Activated T-helper 1 cell treated with anti-CD3 and anti-CD28 coated beads, Interleukin-12 subunit alpha, Interleukin-12 subunit beta, Interleukin-2, Interleukin-4 antibody, amounts not matched to agents 30 ng/mL and 10 ng/mL and 1 ng/mL, durations not matched to agents 14 hours and 24 hours and 36 hours (primary cell): ENCODE measurements around the gene ELF5. TPM values are rescaled to one million over a fixed set of nuclear protein-coding genes. Genes with fewer than 3 reads are reported as not detected.

ENCODE experiments used
- DNase-seq: peaks from one replicate; pipeline ENCODE4 v3.0.0; 2021; ENCODE audit warnings: low spot score
- H3K27ac Mint-ChIP-seq: one replicate; pipeline ENCODE4 v1.8.0; 2021; ENCODE audit warnings: mild to moderate bottlenecking, mixed read lengths
- H3K27me3 Mint-ChIP-seq: one replicate; pipeline ENCODE4 v1.8.0; 2022; ENCODE audit warnings: mild to moderate bottlenecking, moderate library complexity, mixed read lengths; ENCODE audit not compliant: insufficient read depth
- H3K36me3 Mint-ChIP-seq: one replicate; pipeline ENCODE4 v1.8.0; 2021; ENCODE audit warnings: low read depth, mixed read lengths
- H3K4me1 Mint-ChIP-seq: one replicate; pipeline ENCODE4 v1.8.0; 2021; ENCODE audit warnings: low read depth, mixed read lengths
- H3K4me3 Mint-ChIP-seq: one replicate; pipeline ENCODE4 v1.8.0; 2021; ENCODE audit warnings: mild to moderate bottlenecking, moderate library complexity, mixed read lengths
- H3K9me3 Mint-ChIP-seq: one replicate; pipeline ENCODE4 v1.8.0; 2021; ENCODE audit warnings: mixed read lengths
- intact Hi-C: fragments of 100-400 bp; cut with micrococcal nuclease; formaldehyde crosslinking; loops from one replicate; pipeline ENCODE4 v1.15.1; 2024
- total RNA-seq: library from RNA; stranded (reverse); gene quantifications from 2 replicates; pipeline ENCODE4 v1.2.3, GENCODE V29; 2022

ELF5 gene
- total RNA-seq, 1 donor from 2014 or later: not detected

DNA sequence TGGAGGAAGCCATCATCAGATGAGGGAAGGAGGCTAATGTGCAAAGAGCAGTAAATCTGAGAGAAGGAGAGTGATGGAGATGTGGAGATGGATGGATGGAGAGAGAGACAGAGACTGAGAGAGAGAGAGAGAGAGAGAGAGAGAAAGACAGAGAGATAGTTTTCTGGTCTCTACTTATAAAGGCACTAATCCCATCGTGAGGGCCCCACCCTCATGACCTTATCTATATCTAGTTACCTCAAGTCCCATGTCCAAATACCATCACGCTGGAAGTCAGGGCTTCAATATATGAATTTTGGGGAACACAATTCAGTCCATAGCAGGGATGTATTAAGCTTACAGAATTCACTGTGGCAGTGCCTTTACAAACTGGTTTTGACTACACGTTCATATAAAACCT lies 21.2 kb upstream of the ELF5 start:
- no peaks in the 10 kb centered on the region for H3K36me3 Mint-ChIP-seq
- H3K27ac Mint-ChIP-seq: no peak overlapping the region
- no peak overlapping the region for H3K4me3 Mint-ChIP-seq
- intact Hi-C loops: no loop called here
- no peaks in the 10 kb centered on the region for H3K4me1 Mint-ChIP-seq
- H3K27me3 Mint-ChIP-seq: peaks cover 4% of the 10 kb centered on the region
- no peaks in the 10 kb centered on the region for H3K9me3 Mint-ChIP-seq
- no peak for DNase-seq

DNA sequence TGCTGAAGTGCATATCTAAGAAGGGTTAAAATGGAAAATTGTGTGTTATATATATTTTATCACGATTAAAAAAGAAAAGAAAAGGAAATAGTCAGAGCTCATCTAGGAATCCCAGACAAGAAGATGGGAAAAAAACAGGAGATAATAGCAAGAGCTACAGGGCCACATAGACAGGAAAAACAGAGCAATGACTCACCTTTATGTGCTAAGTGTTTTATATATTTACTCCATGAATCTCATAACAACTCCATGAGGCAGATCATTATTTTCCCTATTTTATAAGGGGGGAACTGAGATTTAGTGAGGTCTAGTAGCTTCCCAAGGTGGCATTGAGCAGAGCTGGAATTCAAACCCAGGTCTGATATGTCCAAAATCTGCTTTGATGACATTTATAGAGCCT lies 18.1 kb upstream of the ELF5 start:
- Mint-ChIP-seq H3K4me3 (no peak overlapping the region), H3K4me1 (no peaks in the 10 kb centered on the region), H3K27ac (no peak overlapping the region), H3K36me3 (no peaks in the 10 kb centered on the region), H3K27me3 (peaks cover 4% of the 10 kb centered on the region), H3K9me3 (no peaks in the 10 kb centered on the region)
- no peak for DNase-seq
- intact Hi-C loops: no loop called here

DNA sequence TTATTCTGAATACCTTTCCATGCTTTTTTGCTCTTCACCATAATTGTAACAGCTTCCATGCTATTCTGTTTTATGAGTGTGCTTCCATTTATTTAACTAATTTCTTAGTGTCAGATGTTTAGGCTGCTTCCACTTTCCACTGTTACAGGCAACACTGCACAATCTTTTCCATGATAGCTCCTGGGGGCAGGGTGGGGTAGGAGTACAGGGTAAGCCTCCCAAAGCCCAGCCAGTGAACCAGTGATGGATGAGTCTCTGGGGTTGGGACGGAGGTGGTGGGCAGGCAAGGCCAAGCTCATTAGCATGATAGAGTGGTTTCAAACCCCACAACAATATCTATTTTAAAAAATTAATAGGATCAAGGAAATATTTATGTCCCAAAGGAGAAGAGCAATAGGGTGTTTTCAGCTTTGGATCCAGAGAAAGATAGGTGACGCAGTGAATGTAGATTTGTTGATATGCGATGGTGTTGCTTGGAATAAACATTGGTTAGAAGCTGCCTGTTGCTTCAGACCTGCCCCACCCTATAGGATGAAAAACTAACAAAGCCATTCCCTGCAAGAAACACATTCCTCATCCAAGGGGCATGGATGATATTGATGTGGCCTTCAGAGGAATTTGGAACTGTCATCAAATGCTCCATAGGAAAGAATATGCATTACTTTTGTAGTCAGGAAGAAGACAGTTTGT lies 17.1 kb upstream of the ELF5 start:
- Mint-ChIP-seq H3K27ac (no peak overlapping the region), H3K27me3 (peaks cover 4% of the 10 kb centered on the region), H3K9me3 (no peaks in the 10 kb centered on the region), H3K4me3 (no peak overlapping the region), H3K36me3 (no peaks in the 10 kb centered on the region), H3K4me1 (peaks cover 4% of the 10 kb centered on the region)
- intact Hi-C loops: no loop called here
- DNase-seq: no peak

DNA sequence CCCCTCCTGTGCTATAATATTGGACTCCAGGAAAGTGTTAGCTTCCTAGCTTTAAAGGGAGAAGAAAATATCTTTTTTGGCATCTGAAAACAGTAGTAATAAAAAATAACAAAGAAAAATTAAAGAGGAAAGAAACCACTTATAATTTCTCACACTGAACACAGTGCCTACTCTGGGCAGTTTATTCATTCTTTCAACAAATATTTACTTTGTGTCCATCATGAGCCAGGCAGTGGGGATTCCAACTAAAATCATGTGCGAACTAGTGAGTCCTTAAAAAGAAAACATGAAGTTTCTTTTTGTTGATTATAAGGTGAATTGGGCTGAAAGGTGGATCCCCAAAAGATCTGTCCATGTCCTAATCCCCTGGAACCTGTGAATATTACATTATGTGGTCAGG lies 16.0 kb upstream of the ELF5 start:
- DNase-seq: no peak
- intact Hi-C loops: no loop called here
- Mint-ChIP-seq H3K9me3 (no peaks in the 10 kb centered on the region), H3K4me1 (peaks cover 4% of the 10 kb centered on the region), H3K4me3 (no peak overlapping the region), H3K27me3 (peaks cover 4% of the 10 kb centered on the region), H3K27ac (no peak overlapping the region), H3K36me3 (no peaks in the 10 kb centered on the region)

DNA sequence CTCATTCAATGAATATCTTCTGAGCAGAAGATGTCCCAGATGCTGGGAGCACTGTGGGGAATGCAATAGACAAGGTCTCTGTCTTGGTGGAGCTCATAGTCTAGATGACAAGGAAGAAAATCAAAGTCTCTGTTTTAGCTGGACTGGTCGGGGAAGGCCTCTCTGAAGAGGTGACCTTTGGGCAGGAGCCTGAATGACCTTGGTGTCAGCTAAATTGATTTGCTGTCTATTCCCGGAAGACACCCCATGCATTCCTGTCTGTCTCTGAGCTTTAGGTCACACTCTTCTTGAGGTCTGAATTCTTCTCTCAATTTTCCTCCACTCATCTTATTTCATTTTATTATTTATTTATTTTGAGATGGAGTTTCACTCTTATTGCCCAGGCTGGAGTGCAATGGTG lies 14.5 kb upstream of the ELF5 start:
- no peaks in the 10 kb centered on the region for H3K36me3 Mint-ChIP-seq
- H3K27me3 Mint-ChIP-seq: peaks cover 4% of the 10 kb centered on the region
- no peak for DNase-seq
- no peak overlapping the region for H3K27ac Mint-ChIP-seq
- no peak overlapping the region for H3K4me3 Mint-ChIP-seq
- peaks cover 4% of the 10 kb centered on the region for H3K4me1 Mint-ChIP-seq
- intact Hi-C loops: no loop called here
- no peaks in the 10 kb centered on the region for H3K9me3 Mint-ChIP-seq

DNA sequence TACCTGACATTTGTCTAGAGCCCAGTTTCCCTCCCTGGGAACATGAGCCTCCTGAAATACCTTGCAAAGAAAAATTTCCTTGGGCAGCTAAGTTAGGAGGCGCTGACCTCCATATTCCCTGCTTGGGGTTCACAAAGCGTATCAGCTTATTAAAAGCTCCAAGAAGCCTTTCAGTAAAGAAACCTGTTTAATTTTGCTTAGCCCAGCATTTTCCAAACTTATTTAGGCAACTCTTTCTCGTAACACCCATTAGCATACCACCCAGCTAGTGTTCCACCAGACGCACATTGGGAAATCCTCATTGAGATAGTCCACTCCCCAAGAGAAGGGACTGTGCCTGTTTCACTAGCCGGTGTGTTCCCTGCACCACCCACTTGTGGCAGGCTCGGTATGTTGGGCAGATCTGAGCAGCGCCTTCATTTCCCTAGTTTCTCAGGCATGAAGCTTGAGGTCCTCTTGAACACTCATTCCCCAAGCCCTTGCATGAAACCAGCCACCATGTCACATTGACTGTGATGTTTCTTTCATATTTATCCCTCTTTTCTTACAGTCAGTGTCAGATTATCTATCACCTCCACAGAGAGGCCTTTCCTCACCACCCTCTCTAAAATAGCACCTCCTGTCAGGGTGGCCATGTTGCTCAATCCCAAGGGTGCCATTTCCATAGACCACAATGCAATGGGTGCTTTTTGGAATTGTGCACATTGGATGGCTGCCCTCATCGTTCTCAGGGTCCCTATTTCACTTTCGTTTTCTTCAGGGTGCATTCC lies 12.5 kb upstream of the ELF5 start:
- intact Hi-C loops: no loop called here
- H3K27me3 Mint-ChIP-seq: peaks cover under 1% of the 10 kb centered on the region
- H3K4me3 Mint-ChIP-seq: no peak overlapping the region
- DNase-seq: no peak
- peaks cover 4% of the 10 kb centered on the region for H3K4me1 Mint-ChIP-seq
- no peaks in the 10 kb centered on the region for H3K9me3 Mint-ChIP-seq
- H3K27ac Mint-ChIP-seq: no peak overlapping the region
- H3K36me3 Mint-ChIP-seq: no peaks in the 10 kb centered on the region

DNA sequence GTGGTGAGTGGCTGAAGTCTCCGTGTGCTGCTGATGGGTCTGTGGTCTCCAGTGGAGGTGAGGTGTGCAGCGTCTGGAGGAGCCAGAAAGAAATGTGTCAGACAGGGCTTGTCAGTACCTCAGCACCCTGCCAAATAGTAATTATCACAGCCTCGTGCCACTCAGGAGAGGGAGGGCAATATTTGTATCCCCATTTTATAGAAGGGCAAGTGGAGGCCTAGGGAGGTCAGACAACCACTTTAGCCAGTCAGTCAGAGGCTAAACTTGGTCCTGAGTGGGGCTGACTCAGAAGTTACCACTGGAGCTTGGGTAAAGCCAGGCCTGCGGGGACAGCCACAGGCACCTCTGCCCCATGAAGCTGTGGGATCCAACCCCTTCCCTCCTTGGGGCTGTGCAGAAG lies 11.5 kb upstream of the ELF5 start:
- Mint-ChIP-seq H3K4me1 (peaks cover 4% of the 10 kb centered on the region), H3K9me3 (no peaks in the 10 kb centered on the region), H3K36me3 (no peaks in the 10 kb centered on the region), H3K27ac (no peak overlapping the region), H3K27me3 (peaks cover 2% of the 10 kb centered on the region), H3K4me3 (no peak overlapping the region)
- intact Hi-C loops: no loop called here
- DNase-seq: no peak

DNA sequence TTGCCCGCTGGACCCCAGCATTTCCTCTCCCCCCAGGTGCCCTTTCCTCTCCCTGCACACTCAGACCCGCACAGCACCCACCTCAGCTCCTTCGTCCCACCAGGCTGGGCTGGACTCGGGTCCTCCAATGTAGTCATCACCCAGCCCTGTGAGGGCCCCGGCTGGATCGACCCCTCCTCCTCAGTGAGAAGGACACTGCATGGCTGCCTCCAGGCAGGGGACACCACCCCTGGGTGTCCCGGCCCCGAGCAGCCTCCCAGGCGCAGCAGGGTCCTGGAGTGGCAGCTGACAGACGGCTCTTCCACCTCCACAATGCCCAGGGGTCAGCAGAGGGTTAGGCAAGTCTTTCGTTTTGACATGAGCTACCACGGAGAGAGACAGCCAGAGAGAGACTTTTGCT lies 11.1 kb upstream of the ELF5 start:
- H3K4me3 Mint-ChIP-seq: no peak overlapping the region
- H3K36me3 Mint-ChIP-seq: no peaks in the 10 kb centered on the region
- intact Hi-C loops: no loop called here
- no peak for DNase-seq
- peaks cover 2% of the 10 kb centered on the region for H3K27me3 Mint-ChIP-seq
- no peaks in the 10 kb centered on the region for H3K9me3 Mint-ChIP-seq
- no peak overlapping the region for H3K27ac Mint-ChIP-seq
- H3K4me1 Mint-ChIP-seq: peaks cover 4% of the 10 kb centered on the region

DNA sequence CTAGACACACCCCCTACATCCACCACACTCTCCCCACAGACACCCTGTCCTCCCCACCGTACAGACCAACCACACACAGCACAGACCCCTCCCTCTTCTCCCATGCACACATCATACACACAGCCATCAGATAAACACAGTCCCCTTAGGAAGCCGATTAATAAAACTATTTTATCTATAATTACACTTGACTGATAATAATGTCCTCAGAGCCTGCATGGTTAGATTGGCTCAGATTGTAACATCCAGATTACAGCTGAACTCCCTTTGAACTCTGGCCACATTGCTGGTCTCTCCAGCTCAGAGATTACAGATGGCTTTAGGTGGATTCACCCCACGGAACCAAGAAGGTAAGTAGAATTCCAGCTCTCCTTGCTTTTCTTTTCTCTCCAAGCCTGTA lies 9.5 kb upstream of the ELF5 start:
- Mint-ChIP-seq H3K9me3 (no peaks in the 10 kb centered on the region), H3K27ac (no peak overlapping the region)

DNA sequence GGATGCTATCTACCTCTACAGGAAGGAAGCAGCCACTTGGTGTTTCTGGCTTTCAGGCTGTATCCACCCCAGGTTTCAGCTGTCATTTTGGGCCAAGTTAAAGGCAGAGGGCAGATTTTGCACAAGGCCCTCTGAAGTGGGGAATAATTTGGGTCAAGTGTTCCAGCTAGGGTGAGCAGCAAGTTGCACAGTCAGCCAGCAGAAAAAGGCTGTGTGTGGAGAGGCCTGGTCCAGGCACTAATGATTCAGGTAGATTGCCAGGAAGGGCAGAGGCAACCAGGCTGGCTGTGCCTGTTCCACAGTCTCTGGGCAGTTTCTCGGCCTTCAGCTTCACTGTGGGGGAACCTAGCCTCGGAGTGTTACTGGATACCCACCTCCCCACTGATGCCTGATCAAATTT lies 8.6 kb upstream of the ELF5 start:
- Mint-ChIP-seq H3K27ac (no peak overlapping the region), H3K4me3 (no peak overlapping the region), H3K9me3 (no peaks in the 10 kb centered on the region), H3K27me3 (peaks cover 2% of the 10 kb centered on the region), H3K36me3 (no peaks in the 10 kb centered on the region), H3K4me1 (peaks cover 4% of the 10 kb centered on the region)
- no peak for DNase-seq
- intact Hi-C loops: no loop called here

More for the DNA sequence above, 9.5 kb upstream of the ELF5 start:
- DNase-seq: no peak
- H3K4me1 Mint-ChIP-seq: peaks cover 4% of the 10 kb centered on the region
- H3K36me3 Mint-ChIP-seq: no peaks in the 10 kb centered on the region
- intact Hi-C loops: no loop called here
- H3K4me3 Mint-ChIP-seq: no peak overlapping the region
- H3K27me3 Mint-ChIP-seq: peaks cover 2% of the 10 kb centered on the region

DNA sequence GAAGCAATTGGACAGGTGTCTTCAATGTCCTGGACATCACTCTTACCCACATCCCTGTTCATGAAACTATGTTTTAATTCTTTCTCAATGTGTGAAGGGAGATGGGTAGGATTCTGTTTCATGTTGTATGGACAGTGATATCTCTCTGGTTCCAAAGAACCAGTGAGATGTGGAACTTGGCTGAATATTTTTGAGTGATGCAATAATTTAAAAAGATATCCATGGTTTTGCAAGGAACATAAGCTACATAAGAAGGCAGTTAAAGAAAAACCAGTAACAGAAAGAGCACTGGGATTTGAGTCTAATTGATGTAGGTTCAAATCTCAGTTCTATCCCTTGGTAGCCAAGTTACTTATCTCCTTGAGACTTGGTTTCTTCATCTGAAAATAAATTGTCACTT lies 7.7 kb upstream of the ELF5 start:
- Mint-ChIP-seq H3K9me3 (no peaks in the 10 kb centered on the region), H3K27ac (no peak overlapping the region), H3K4me3 (no peak overlapping the region), H3K27me3 (peaks cover 4% of the 10 kb centered on the region), H3K36me3 (no peaks in the 10 kb centered on the region), H3K4me1 (peaks cover under 1% of the 10 kb centered on the region)
- intact Hi-C loops: no loop called here
- no peak for DNase-seq

DNA sequence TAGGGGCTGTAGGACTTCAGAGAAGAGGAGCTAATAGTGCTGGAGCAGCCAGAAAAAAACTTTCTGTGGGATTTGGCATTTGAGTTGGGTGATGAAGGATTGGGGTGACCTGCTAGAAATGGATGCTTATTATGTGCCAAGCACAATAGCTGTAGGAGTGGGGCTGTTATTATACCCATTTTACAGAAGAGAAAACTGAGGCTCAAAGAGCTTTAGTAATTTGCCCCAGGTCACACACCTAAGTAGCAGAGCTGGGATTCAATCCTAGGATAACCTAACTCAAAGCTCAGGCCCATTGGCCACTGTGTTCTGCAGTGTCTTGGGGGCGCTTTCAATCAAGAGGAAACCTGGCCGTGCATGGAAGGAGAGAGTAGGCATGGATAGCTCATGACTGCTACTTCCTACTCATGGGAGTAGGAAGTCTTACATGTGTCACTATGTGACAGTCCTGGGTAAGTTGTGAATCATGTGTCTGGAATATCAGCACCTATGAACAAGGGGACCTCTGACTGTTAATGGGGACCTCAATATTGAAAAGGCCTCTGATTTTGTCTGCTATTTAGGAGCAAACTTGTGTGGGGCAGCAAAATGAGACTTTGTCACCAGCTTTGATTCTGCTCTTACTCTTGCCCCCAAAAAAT lies 6.1 kb upstream of the ELF5 start:
- Mint-ChIP-seq H3K36me3 (no peaks in the 10 kb centered on the region), H3K4me3 (no peak overlapping the region), H3K9me3 (no peaks in the 10 kb centered on the region), H3K4me1 (no peaks in the 10 kb centered on the region), H3K27ac (no peak overlapping the region), H3K27me3 (peaks cover 4% of the 10 kb centered on the region)
- intact Hi-C loops: no loop called here
- DNase-seq: no peak

DNA sequence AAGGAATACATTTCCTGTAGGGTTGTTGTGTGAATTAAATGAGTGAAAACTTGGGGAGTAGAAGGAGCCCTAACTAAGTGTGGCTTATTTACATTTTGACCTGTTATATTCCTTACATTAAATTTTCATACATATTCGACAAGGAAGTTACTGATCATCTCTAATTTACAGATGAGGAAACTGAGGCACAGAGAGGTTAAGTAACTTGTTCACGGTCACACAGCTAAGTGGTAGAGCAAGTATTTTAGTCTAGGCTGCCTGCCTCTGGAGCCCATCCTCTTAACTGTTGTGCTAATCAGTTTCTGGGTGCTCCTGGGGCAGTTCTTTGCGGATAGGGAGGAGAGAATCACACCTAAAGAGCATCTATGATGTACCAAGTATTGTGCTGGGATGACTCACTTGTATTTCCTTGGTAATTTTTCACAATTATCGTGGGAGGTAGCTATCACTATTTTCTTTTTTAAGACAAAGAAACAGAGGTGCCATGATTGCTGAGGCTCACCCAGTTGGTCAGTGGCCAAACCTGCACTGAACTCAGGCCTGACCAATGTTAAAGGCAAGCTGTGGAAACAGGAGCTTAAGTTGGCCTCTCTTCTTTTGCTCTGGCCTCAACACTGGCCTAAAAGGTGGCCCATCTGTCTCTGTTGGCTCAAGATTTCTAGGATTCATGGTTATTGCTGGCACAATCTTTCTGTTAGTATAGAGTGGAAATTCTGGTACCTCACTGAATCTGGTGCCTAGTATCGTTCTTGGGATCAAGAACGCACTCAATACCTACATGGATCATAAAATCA lies 2.9 kb upstream of the ELF5 start:
- DNase-seq: no peak
- Mint-ChIP-seq H3K36me3 (no peaks in the 10 kb centered on the region), H3K27me3 (peaks cover 4% of the 10 kb centered on the region), H3K4me3 (no peak overlapping the region), H3K9me3 (no peaks in the 10 kb centered on the region), H3K4me1 (no peaks in the 10 kb centered on the region), H3K27ac (no peak overlapping the region)
- intact Hi-C loops: no loop called here
